Trophoblast cell (in vitro differentiated cells and primary cell): ENCODE data around the gene BIRC7.

Source experiments
- DNase-seq, 2 donors: peaks; one replicate each; pipeline ENCODE4 v3.0.0-alpha.2; 2016
- H2AFZ ChIP-seq: 2 replicates; pipeline ENCODE4 v1.6.1; 2013; ENCODE audit warnings: low read length, moderate library complexity, mild to moderate bottlenecking; ENCODE audit not compliant: insufficient read depth, poor library complexity
- H2AK5ac ChIP-seq: 2 replicates; pipeline ENCODE4 v1.6.1; 2013; ENCODE audit warnings: mild to moderate bottlenecking, low read length
- H2BK120ac ChIP-seq: 2 replicates; pipeline ENCODE4 v1.6.1; 2013; ENCODE audit warnings: low read length, mild to moderate bottlenecking, moderate library complexity; ENCODE audit not compliant: insufficient read depth, poor library complexity
- H2BK12ac ChIP-seq: 2 replicates; pipeline ENCODE4 v1.6.1; 2013; ENCODE audit warnings: mild to moderate bottlenecking, low read length, moderate library complexity
- H2BK5ac ChIP-seq: 2 replicates; pipeline ENCODE4 v1.6.1; 2013; ENCODE audit warnings: low read length, low read depth, moderate library complexity, mild to moderate bottlenecking; ENCODE audit not compliant: poor library complexity
- H3K14ac ChIP-seq: 2 replicates; pipeline ENCODE4 v1.6.1; 2013; ENCODE audit warnings: mild to moderate bottlenecking, low read length
- H3K18ac ChIP-seq: 2 replicates; pipeline ENCODE4 v1.6.1; 2013; ENCODE audit warnings: mild to moderate bottlenecking, low read length
- H3K23ac ChIP-seq: 2 replicates; pipeline ENCODE4 v1.6.1; 2013; ENCODE audit warnings: low read length
- H3K27ac ChIP-seq: 2 replicates; pipeline ENCODE4 v1.5.1; 2013; ENCODE audit warnings: low read depth, mild to moderate bottlenecking, inconsistent platforms, low read length, moderate library complexity
- H3K27me3 ChIP-seq: 2 replicates; pipeline ENCODE4 v1.6.1; 2013; ENCODE audit warnings: inconsistent platforms, mild to moderate bottlenecking, low read length, moderate library complexity; ENCODE audit not compliant: insufficient read depth
- H3K36me3 ChIP-seq, 2 experiments: 1 replicate in 1 of 2; 2 replicates in 1 of 2; pipeline ENCODE4 v1.6.1; 2013; ENCODE audit warnings: low read length in 2 of 2, mild to moderate bottlenecking in 2 of 2, moderate library complexity in 1 of 2; ENCODE audit not compliant: insufficient read depth in 2 of 2, control insufficient read depth in 1 of 2
- H3K4ac ChIP-seq: 2 replicates; pipeline ENCODE4 v1.6.1; 2013; ENCODE audit warnings: low read depth, mild to moderate bottlenecking, low read length, moderate library complexity
- H3K4me1 ChIP-seq, 2 experiments: 1 replicate in 1 of 2; 2 replicates in 1 of 2; pipeline ENCODE4 v1.6.1; 2013; ENCODE audit warnings: low read length in 2 of 2, mild to moderate bottlenecking in 2 of 2, moderate library complexity in 1 of 2; ENCODE audit not compliant: insufficient read depth in 2 of 2, control insufficient read depth in 1 of 2
- H3K4me2 ChIP-seq: 2 replicates; pipeline ENCODE4 v1.6.1; 2013; ENCODE audit warnings: inconsistent platforms, mild to moderate bottlenecking, low read length, moderate library complexity
- H3K4me3 ChIP-seq: 2 replicates; pipeline ENCODE4 v1.5.1; 2013; ENCODE audit warnings: mild to moderate bottlenecking, low read depth, low read length, inconsistent platforms
- H3K79me1 ChIP-seq: one replicate; pipeline ENCODE4 v1.6.1; 2013; ENCODE audit warnings: low read length
- H3K79me2 ChIP-seq: 2 replicates; pipeline ENCODE4 v1.6.1; 2013; ENCODE audit warnings: low read length, mild to moderate bottlenecking; ENCODE audit not compliant: control insufficient read depth, insufficient read depth, poor library complexity
- H3K9ac ChIP-seq: 2 replicates; pipeline ENCODE4 v1.6.1; 2013; ENCODE audit warnings: mild to moderate bottlenecking, low read length
- H3K9me3 ChIP-seq: 2 replicates; pipeline ENCODE4 v1.6.1; 2013; ENCODE audit warnings: low read depth, mild to moderate bottlenecking, control low read depth, inconsistent platforms, low read length; ENCODE audit not compliant: insufficient read depth
- H4K12ac ChIP-seq: 2 replicates; pipeline ENCODE4 v1.6.1; 2013; ENCODE audit warnings: low read depth, mild to moderate bottlenecking, low read length, moderate library complexity
- H4K8ac ChIP-seq: 2 replicates; pipeline ENCODE4 v1.6.1; 2013; ENCODE audit warnings: low read depth, mild to moderate bottlenecking, low read length, moderate library complexity
- H4K91ac ChIP-seq: one replicate; pipeline ENCODE4 v1.6.1; 2013; ENCODE audit warnings: low read depth, mild to moderate bottlenecking, low read length, moderate library complexity
- WGBS: extraction: QIAGEN DNeasy Blood & Tissue Kit; methylation state at CpG from one replicate; pipeline ENCODE4 v1.1.7; 2013; ENCODE audit warnings: missing lambda C conversion rate; ENCODE audit not compliant: insufficient read length, insufficient coverage; ENCODE audit errors: extremely low coverage; 5-methylcytosine and 5-hydroxymethylcytosine counted together

BIRC7 gene

DNA sequence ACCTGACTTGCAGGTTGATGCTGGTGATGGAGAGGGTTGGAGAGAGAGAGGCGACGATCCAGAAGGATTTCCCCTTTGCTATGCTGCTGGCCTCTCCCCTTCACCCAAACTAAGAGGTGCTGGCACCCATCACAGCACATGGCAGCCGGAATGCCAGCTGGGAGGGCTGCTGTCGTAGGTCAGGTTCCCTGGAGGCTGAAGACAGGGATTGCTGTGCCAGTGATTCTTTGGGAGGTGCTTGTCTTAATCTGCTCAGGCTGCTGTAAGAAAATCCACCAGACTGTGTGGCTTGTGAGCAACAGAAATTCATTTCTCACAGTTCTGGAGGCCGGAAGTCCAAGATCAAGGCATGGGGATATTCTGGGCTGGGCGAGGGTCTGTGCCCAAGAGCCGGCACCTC, 32.6 kb downstream of the BIRC7 start:
- H3K4me3 ChIP-seq, result no peak overlapping the region
- no peak overlapping the region for H2BK120ac ChIP-seq
- H4K12ac ChIP-seq, result no peak overlapping the region

DNA sequence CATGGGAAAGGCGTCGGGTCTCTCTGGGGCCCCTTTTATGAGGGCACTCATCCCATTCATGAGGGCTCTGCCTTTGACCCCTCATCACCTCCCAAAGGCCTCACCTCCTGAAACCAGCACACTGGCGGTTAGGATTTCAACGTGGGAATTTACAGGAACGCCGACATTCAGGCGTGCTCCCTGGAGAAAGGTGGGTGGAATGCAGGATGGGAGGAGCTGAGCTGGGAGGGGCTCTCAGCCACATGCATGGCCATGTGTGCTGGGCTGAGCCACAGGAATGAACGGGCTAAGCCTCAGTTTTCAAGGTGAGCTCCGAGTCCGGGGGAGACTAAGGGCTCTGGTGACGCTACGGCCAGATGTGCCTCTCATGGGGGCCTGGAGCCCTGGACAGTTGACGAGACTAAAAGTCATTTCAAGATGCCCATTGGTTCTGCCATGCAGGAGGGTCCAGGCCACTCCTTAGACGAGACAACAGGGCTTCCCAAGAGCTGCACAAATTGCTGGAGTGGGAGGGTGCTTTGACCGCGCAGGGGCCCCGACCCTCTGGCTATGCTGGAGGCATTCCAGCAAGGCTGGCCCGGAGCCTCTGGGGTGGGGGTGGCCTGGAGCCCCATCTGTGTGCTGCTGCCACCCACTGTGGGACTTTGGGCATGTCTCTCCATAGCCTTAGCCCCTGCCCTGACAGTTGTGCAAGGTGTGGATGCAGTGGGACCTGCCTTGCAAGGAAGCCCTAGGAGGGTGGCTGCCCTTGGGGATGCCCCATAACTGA, 33.1 kb downstream of the BIRC7 start:
- H3K14ac ChIP-seq, result no peak overlapping the region
- DNase-seq, result peak; percentile 63 to 79
- H3K79me2 ChIP-seq, result peaks cover 13% of the 10 kb centered on the region
- no peak overlapping the region for H2BK120ac ChIP-seq
- peaks cover 1% of the 10 kb centered on the region for H3K9me3 ChIP-seq
- H4K12ac ChIP-seq, result no peak overlapping the region
- H2AFZ ChIP-seq, result no peak overlapping the region
- H3K23ac ChIP-seq, result no peak overlapping the region
- no peak overlapping the region for H3K27ac ChIP-seq
- H2BK5ac ChIP-seq, result no peak overlapping the region
- no peak overlapping the region for H2AK5ac ChIP-seq
- peak overlapping the region; percentile 10 for H4K8ac ChIP-seq
- H3K18ac ChIP-seq, result no peak overlapping the region
- WGBS, result no CpG with 5 or more reads among the region's 18 CpGs
- H3K4me3 ChIP-seq, result no peak overlapping the region
- no peak overlapping the region for H3K4me2 ChIP-seq
- H3K27me3 ChIP-seq, result no peaks in the 10 kb centered on the region
- H2BK12ac ChIP-seq, result no peak overlapping the region
- H3K9ac ChIP-seq, result no peak overlapping the region
- H3K4ac ChIP-seq, result no peak overlapping the region
- peaks cover 5% of the 10 kb centered on the region in 2 experiments for H3K36me3 ChIP-seq
- H3K79me1 ChIP-seq, result peaks cover 8% of the 10 kb centered on the region
- peaks cover 15 to 16% of the 10 kb centered on the region in 2 experiments for H3K4me1 ChIP-seq
- no peak overlapping the region for H4K91ac ChIP-seq

More for the DNA sequence above, 32.6 kb downstream of the BIRC7 start:
- no CpG with 5 or more reads among the region's 7 CpGs for WGBS
- no peak overlapping the region for H2AFZ ChIP-seq
- H3K79me2 ChIP-seq, result peaks cover 10% of the 10 kb centered on the region
- DNase-seq, result no peak
- H2BK12ac ChIP-seq, result no peak overlapping the region
- H3K4me1 ChIP-seq, result peaks cover 11 to 12% of the 10 kb centered on the region in 2 experiments
- H3K79me1 ChIP-seq, result peaks cover 8% of the 10 kb centered on the region
- H3K9me3 ChIP-seq, result peaks cover 1% of the 10 kb centered on the region
- no peak overlapping the region for H3K27ac ChIP-seq
- no peak overlapping the region for H4K91ac ChIP-seq
- H3K27me3 ChIP-seq, result no peaks in the 10 kb centered on the region
- no peak overlapping the region for H2AK5ac ChIP-seq
- no peak overlapping the region for H4K8ac ChIP-seq
- no peak overlapping the region for H3K14ac ChIP-seq
- no peak overlapping the region for H2BK5ac ChIP-seq
- H3K36me3 ChIP-seq, result peaks cover 4 to 5% of the 10 kb centered on the region in 2 experiments
- H3K9ac ChIP-seq, result no peak overlapping the region
- no peak overlapping the region for H3K4ac ChIP-seq
- no peak overlapping the region for H3K18ac ChIP-seq
- no peak overlapping the region for H3K4me2 ChIP-seq
- H3K23ac ChIP-seq, result no peak overlapping the region

DNA sequence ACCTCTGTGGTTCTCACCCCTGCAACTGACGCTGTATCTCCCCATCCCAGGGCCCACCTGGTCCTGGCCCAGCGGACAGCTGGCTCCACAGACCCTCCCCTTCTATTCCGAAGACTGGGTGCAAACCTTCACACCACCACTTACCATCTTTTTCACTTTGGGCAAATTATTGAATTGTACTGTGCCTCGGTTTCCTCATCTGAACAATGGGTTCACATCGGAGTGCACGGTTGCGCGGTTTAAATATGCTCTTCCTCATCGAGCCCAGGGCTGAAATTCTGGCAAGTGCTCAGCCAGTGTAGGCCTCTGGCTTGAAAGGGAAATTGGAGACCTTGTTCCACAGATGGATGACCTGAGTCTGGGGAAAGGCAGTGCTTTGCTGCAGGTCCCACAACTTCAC, 34.0 kb downstream of the BIRC7 start:
- Histone ChIP-seq H3K27ac (no peak overlapping the region), H3K79me1 (peaks cover 8% of the 10 kb centered on the region)
- WGBS, result no CpG with 5 or more reads among the region's 9 CpGs

DNA sequence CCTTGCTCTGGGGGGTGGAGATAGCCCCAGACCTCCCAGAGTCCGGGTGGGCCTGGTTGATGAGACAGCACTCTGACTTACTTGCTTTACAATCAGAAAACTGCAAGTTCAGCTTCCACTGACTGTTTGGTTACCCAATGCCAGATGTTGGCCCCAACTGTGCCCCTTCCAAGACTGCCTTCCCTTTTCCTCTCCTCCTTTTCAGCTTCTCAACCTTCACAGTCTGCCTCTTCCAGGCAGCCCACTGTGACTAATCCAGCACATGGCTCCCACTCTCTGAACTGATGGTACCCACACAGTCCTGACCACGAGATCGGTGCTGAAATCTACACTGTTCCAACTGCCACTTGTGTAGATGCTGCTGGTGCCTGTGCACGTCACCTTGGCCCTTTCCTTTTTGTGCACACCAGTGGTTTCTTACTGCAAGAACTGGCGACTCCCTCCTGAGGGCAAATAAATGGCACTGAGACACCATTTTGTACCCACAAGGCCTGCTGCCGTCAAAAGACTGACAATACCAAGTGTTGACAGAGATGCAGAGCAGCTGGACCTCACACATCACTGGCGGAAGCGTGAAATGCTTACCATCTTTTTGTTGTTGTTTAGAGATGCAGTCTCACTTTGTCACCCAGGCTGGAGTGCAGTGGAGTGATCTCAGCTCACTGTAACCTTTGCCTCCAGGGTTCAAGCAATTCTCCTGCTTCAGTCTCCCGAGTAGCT, 35.1 kb downstream of the BIRC7 start:
- no peak overlapping the region for H3K4ac ChIP-seq
- peak overlapping the region; percentile 13 for H3K9ac ChIP-seq
- H3K4me3 ChIP-seq, result peak overlapping the region; percentile 33
- DNase-seq, result no peak
- no peak overlapping the region for H2AFZ ChIP-seq
- no peak overlapping the region for H3K4me2 ChIP-seq
- peaks cover 8% of the 10 kb centered on the region for H3K79me1 ChIP-seq
- no peak overlapping the region for H4K91ac ChIP-seq
- H3K9me3 ChIP-seq, result peaks cover 1% of the 10 kb centered on the region
- no peak overlapping the region for H3K18ac ChIP-seq
- no CpG with 5 or more reads among the region's 9 CpGs for WGBS
- no peak overlapping the region for H3K14ac ChIP-seq
- H3K4me1 ChIP-seq, result peaks cover 16 to 17% of the 10 kb centered on the region in 2 experiments
- no peak overlapping the region for H4K8ac ChIP-seq
- H3K27me3 ChIP-seq, result no peaks in the 10 kb centered on the region
- peaks cover 25% of the 10 kb centered on the region for H3K79me2 ChIP-seq
- no peak overlapping the region for H2BK120ac ChIP-seq
- no peak overlapping the region for H2AK5ac ChIP-seq
- H3K23ac ChIP-seq, result no peak overlapping the region
- no peak overlapping the region for H2BK5ac ChIP-seq
- peaks cover 16% of the 10 kb centered on the region in 2 experiments for H3K36me3 ChIP-seq
- no peak overlapping the region for H4K12ac ChIP-seq
- H2BK12ac ChIP-seq, result no peak overlapping the region
- no peak overlapping the region for H3K27ac ChIP-seq

More for the DNA sequence above, 34.0 kb downstream of the BIRC7 start:
- Histone ChIP-seq H3K23ac (no peak overlapping the region), H3K27me3 (no peaks in the 10 kb centered on the region), H2AK5ac (no peak overlapping the region), H2BK12ac (no peak overlapping the region), H4K8ac (no peak overlapping the region), H3K4me1 (peaks cover 16 to 17% of the 10 kb centered on the region in 2 experiments), H4K91ac (no peak overlapping the region), H3K14ac (no peak overlapping the region), H2AFZ (no peak overlapping the region), H2BK120ac (no peak overlapping the region), H2BK5ac (no peak overlapping the region), H3K4me3 (no peak overlapping the region), H3K4me2 (no peak overlapping the region), H3K79me2 (peaks cover 20% of the 10 kb centered on the region), H3K18ac (no peak overlapping the region), H3K9ac (no peak overlapping the region), H3K9me3 (peaks cover 1% of the 10 kb centered on the region), H3K4ac (no peak overlapping the region), H4K12ac (no peak overlapping the region), H3K36me3 (peaks cover 9 to 10% of the 10 kb centered on the region in 2 experiments)
- no peak for DNase-seq
